ENCODE results near the gene EXOC3L2.

The EXOC3L2 gene

DNA sequence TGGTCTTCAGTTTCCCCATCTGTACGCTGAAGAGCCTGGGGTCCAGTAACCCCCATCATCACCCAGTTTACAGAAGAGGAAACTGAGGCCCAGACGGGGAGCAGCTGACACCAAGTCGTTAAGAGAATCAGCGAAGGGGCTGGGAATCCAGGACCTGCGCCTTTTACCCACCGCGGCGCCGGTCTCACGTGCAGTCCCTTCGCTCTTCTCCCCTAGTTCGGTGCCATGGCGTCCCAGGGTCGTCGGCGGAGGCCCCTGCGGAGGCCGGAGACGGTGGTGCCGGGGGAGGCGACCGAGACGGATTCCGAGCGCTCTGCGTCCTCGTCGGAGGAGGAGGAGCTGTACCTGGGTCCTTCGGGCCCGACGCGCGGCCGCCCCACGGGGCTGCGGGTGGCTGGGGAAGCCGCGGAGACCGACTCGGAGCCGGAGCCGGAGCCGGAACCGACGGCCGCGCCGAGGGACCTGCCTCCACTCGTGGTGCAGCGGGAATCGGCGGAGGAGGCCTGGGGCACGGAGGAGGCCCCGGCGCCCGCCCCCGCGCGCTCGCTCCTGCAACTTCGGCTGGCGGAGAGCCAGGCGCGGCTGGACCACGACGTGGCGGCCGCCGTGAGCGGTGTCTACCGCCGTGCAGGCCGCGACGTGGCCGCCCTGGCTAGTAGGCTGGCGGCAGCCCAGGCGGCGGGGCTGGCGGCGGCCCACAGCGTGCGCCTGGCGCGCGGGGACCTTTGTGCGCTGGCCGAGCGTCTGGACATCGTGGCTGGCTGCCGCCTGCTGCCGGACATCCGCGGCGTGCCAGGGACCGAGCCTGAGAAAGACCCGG lies 65.9 kb downstream of the EXOC3L2 start:
- no peak for DNase-seq (ENCODE audit: low spot score)

DNA sequence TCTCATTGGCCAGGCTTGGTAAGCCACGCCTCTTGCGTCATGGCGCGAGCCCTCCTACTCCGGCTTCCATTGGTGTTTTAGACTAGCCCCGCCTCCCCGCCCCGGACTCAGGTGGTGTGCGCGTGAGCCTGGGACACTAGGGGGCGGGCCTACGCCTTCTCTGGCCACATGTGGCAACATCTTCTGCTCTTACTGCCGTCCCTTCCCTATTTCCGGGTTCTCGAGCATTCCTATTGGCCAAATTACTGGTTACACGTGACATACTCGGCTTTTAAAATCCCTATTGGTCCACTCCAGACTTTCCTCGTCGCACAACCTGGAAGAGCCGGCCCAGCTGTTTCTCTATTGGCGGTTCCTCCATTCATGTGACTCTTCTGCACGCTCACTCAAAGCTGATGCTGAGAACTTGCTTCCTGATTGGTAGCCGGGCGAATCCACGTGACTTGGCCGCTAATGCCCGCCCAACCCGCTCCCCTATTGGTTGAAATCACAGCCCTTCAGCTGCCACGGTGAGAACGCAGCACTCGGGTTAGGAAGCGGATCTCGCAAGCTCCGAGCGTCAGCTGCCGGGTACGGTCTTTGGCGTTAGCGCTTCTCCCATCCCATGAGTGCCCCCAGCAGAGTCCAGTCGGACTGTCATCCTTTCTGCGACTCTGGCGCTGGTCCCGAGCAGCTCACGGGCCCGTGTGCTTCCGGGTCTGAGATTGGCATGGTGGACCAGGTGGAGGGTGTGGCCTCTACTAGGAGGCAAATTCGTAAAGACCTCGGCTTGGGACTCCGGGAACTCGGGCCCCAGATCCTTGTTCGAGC lies 66.7 kb downstream of the EXOC3L2 start, which contains the start of gene BLOC1S3:
BLOC1S3 (plus strand) TSS at position 523 of the 810 bp plus-strand sequence. CDS start 513 bp downstream, outside the sequence.
- peak; percentile 100 for DNase-seq (ENCODE audit: low spot score)

DNA sequence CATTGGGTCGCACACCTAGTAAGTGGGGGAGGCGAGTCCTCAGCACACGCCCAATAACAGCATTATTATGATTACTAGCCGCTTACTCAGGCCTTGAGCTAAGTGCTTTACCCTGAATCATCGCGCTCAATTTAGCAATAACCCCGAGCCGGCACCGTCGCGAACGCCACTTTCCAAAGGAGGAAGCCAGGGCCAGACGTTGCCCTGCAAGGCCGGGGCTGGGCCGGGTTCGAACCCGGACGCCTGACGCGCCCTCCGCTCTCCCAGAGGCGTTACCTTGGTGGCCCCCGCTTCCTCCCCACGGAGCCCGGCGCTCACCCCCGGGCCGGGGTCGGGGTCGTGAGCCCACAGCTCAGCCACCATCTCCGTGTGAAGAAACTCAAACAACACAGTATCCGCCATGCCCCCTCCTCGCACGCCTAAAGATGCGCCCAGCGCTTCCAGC lies 67.4 kb downstream of the EXOC3L2 start, which contains the start of gene TRAPPC6A:
TRAPPC6A (minus strand) TSS at position 421 of the 445 bp plus-strand sequence; CDS start at position 402, 19 bp downstream.
- DNase-seq (ENCODE audit: low spot score): no peak

DNA sequence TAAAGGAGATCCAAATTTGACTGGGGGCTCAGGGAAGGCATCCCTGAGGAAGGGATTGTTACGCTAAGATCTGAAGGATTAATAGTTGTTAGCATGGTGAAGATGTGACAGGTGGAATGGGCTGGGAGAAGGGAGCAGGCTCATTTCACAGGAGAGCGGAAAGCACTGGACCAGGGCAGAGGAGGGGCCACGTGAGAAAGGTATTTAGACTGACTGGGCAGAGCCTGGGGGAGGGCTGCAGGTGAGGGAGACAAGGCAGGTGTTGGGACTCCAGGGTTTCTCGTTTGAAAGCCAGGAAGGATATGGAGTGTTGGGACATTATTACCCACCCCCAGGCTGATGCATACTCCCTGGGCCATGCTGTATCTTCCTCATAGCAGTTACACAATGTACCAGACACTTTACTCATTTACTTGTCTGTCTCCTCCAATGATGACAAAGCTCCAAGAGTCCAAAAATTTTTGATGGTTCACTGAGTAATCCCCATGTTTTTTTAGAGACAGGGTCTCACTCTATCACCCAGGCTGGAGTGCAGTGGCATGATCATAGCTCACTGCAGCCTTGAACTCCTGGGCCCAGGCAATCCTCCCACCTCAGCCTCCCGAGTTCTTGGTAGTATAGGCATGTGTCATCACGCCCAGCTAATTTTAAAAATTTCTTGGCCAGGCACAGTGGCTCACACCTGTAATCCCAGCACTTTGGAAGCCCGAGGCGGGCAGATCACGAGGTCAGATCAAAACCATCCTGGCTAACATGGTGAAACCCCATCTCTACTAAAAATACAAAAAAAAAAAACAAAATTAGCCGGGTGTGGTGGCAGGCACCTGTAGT lies 69.5 kb downstream of the EXOC3L2 start:
- no peak for DNase-seq (ENCODE audit: low spot score)

DNA sequence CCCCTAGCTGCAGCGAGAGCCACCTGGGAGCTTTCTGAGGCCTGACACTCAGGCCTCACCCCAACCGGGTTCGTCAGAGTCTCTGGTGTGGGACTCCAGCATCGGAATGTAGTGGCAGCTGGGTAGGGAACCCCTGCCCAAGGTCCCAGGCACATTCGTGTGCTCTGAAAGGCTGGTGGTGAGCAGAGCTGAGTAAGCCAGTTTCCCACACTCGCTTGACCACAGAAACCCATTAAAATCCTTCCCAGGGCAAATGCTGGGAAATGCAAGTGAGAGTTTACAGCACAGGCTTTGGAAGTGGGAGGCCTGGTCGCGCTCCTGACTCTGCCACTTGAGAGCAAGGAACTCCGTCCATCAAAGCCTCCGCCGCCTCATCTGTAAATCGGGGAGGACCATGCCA lies 71.4 kb downstream of the EXOC3L2 start:
- no peak for DNase-seq (ENCODE audit: low spot score)

DNA sequence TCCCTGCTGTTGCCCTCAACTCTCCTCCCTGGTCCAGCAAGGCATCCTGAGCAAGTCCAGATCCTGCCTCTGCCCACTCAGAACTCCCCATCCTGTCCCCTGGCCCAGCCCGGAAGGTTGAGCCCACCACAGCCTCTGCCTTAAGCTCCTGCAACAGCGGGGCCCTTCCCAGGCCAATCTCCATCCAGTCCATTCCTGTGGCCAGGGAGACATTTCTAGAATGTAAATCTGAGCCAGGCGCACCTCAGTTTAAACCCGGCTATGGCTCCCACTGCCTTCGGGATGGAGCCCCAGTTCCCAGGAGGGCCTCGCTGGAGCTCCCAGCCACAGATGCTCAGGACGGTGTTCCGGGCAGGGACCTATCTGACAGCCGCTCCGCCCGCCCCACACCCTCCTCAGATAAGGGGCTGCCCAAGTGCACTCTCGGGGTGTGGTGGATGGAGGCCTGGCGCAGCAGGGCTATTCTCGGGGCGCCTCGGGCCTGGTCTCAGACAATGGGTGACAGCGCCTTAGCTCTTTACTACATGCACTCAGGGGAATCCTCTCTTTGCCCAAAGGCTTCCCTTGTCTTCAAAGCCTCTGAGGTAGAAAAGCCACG lies 72.5 kb downstream of the EXOC3L2 start:
- DNase-seq (ENCODE audit: low spot score): no peak

DNA sequence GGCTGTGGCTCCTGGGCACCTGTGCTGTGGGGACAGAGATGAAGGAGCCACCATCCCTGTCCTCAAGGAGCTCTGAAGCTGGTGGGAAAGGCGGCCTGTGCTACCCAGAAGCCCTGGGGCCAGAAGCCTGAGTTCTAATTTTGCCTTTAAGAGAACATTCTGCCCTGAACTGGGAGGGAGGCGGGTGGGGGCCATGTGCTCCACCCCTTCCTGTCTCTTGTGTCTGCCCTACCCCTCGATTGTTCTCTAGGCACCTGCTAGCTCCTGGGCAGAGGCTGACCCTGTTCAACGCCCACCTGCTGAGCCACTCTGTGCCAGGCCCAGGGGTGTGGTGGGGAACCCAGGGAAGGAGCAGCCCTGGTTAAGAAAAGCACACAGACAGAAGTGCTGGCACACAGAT lies 73.0 kb downstream of the EXOC3L2 start:
- no peak for DNase-seq (ENCODE audit: low spot score)

DNA sequence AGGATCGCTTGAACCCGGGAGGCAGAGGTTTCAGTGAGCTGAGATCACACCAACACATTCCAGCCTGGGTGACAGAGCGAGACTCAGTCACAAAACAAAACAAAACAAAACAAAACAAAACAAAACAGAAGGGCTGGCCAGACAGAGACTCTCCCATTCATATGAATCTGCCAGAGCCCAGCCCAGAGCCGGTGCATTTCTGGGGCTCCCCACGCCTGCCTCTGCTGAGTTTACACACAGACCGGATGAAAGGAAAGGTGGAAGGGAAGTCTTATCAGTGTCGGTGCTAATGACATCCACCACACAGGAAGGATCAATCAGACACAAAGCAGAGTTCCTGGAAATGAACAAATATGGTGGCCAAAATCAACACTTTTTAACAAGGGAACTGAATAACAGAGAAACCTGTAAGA lies 74.0 kb downstream of the EXOC3L2 start:
- DNase-seq (ENCODE audit: low spot score): no peak

DNA sequence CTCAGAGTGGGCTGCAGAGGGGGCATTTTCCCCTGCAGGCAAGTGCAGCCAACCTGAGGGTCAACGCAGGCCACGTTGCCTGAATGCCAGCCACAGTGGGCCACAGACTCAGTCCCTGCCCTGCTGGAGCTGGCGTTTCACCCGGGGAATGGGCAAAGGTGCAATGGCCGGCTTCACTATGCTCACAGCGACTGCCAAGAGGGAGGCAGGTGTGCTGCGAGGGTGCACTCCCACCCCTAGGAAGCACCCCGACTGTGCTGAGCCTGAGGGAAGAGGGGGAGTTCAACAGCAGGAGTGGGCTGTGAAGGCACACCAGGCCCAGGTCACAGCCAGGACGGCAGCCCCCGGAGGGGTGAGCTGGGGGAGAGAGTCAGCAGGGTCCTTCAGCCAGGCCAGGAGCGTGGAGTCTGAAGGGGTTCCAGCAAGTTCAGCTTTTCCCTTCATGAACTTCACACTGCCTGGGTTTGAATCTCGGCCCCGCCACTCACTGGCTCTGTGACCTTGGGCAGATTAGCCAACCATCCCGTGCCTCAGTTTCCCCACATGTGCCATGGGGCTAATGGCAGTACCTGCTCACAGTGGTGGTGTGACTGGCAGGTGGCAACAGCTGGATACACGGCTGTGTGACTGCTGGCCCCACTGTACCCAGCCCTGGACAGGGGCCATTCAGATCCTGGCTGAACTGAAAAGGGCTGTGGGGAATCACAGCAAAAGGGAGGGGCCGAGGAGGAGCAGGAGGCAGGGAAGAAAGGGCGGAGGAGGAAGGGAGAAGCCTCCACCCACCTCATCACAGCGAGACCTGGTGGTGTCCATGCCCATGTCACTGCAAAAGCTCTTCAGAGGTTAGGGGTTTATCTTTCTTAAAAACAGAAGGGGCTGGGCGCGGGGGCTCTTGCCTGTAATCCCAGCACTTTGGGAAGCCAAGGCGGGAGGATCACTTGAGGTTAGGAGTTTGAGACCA lies 74.8 kb downstream of the EXOC3L2 start:
- no peak for DNase-seq (ENCODE audit: low spot score)

DNA sequence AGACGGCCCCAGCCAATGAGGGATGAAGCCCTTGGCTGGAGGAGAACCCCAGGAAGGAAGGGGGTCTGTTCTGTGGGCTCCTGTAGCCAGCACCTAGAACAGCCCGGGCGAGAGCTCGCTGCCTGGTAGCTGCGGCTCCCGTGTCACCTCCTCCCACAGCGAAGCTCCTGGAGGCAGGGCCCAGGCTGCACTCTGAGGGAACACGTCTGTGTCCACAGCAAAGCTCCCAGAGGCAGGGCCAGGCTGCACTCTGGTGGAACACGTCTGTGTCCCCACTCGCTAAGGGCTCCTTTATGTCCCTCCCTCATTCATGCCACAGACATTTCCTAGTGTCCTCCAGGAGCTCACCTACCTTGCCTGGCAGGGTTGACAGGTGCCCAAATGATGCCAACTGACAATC lies 75.6 kb downstream of the EXOC3L2 start:
- DNase-seq (ENCODE audit: low spot score): no peak

DNA sequence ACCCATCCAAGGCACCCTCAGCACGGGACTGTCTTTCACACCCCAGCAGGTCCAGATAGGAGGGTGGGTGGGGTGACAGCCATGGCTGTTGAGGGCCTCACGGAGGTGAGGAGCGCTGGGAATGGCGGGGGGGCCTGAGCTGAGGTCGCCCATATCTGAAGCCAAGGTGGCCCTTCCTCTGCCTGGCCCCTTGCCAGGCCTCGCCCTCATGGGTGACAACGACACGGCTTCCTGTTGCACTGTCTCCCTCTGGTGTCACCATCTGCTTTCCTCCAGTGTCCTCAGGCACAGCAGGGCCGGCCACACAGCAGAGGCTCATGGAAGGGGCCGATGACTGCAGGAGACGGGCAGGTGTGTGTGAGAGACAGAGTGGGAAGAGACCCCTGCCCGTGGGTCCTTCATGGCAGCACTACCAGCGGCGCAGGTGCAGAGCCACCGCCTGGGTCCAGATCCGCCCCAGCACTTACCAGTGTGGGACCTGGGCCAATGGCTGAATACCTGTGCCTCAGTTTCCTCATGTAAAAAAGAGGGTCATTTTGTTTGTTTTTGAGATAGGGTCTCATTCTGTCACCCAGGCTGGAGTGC lies 76.3 kb downstream of the EXOC3L2 start:
- DNase-seq (ENCODE audit: low spot score): no peak

DNA sequence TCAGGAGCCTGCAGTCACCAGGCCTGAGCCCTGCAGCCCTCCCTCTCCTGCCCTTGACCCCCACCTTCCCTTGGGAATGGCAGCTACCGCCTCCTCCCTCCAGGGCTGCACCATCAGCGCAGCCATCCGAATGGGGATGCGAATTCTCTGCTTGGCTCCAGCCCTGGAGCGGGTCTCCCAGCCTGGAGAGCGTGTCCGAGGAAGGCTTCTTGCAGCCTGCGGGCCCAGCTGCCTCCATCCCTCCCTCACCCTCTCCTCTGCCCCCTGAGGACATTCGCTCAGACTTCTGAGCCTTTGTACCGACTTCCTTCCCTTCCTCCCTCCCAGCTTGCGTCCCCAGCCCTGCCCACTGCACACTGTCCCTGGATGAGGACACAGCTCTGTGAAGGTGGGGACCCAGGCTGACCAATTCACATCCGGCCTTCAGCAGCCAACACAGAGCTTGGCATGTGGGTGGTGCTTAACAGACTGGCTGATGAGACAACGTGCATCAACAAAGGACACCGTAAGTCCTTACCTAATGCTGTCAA lies 78.4 kb downstream of the EXOC3L2 start:
- DNase-seq (ENCODE audit: low spot score): no peak

DNA sequence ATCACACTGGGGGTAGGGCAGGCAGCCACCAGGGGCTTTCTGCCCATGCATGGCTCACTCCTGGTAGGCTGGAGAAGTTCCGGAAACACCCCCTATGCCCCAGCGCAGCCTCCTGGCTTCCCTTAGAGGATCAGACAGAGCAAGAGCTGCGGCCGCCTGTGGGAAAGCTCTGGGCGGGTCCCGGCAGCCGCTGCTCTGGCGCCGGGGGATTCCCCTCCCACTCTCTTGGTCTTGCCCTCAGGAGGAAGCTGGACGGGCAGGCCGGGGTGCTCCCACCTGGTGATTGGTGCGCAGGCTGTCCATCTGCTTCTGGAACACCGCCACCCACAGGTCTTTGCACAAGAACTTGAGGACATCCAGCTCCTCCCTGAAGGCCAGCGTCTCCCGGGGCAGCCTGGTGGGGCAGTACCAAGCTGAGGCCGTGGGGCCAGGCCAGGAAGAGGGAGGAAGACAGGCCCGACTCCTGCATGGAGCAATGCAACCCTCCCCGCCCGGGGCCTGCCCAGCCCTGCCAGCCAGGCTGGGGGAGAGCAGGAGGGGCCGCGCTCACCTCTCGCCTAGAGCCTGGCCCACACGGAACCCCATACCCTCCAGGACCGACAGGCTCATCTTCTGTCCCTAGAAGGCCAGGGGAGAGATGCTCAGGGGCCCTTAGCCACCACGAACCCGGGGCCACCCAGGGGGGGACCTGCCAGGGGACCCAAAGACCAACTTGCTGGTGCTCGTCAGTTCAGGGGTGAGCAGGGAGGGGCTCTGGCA lies 80.5 kb downstream of the EXOC3L2 start:
- DNase-seq (ENCODE audit: low spot score): no peak

DNA sequence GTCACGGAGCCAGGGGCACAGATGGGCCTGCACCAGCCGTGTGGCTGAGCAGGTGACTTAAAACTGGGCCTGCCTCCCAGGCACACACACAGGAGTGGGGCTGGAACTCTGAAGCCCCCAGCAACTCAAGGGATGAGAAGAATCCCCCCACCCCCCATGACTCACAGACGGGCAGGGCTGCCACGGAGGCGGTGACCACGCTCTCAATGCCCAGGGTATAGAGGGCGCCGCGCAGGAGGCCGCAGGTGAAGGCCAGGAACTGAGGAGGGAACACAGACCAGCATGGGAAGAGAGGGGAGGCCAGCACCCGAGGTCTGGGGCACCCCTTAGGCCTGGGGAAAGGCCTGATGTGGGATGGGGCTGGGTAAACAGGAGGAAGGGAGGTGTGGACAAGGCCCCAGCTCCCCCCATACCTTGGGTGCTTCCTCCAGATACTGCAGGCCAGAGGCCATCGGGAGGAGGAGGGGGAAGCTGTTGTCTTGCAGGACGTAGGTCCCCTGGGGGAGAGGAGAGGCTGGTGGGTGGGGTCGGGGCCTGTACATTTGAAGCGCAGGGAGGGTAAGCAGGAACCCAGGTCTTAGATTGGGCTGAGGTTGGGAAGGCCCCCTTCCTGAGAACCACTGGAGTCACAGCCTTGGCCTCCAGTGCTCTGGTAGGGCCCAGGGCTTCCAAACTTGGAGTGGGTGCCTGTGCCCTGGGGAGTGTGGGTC lies 81.3 kb downstream of the EXOC3L2 start:
- no peak for DNase-seq (ENCODE audit: low spot score)

DNA sequence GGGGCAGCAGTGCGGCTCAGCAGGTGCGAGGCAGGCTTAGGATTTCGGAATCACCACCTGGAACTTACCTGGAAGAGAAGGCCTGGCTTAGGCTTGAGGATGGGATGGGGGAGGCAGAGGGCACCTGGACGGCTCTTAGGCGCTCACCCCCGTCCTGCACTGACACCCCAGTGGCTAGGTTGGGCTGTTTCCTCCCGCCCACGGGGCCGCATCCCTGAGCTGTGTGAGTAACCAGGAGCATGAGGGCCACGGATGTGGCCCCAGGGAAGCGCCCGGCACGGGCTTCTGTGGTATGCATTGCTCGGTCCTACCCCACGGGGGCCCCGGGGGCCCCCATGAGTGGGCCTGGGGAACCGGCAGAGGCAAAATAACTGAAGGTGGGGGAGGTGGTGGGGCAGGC lies 82.1 kb downstream of the EXOC3L2 start:
- no peak for DNase-seq (ENCODE audit: low spot score)

DNA sequence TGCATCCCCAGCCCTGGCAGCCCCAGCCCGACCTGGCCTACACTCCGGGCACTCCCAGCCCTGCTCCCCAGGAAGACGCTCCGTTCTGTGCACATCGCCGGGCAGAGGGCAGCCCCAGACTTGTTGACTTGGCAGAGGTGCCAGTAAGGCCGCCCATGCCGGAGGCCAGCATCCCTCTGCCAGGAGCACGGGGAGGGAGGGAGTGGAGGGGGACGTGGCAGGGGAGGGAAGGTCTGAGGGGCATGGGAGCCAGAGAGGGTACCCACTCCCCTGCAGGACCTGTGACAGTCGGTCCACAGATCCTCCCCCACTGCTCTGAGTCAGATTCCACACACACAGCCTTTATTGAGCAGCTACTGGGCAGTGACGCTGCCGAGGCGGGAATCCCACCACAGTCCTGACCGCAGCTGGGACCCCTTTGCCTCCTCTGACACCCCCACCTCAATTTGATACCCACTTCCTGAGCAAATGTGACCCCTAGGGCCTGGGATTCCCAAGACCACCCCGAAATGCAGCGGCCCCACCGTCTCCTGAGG lies 82.5 kb downstream of the EXOC3L2 start:
- DNase-seq (ENCODE audit: low spot score): no peak
